Erythroblast (primary cell): Measurements from ENCODE around the gene SLC26A5.
"Not testable (repeated sequence)": the region's sequence is repeated elsewhere in the genome, so short reads cannot be mapped to it uniquely, and the experiment has no call there.

Source experiments
- DNase-seq, 2 experiments: peaks; one replicate each; lab custom pipeline; 2025; lab: John Stamatoyannopoulos, UW
- GATA1 ChIP-seq: IDR thresholded peaks from 2 replicates; pipeline ENCODE4 v1.6.1; 2011; ENCODE audit warnings: low read depth, mild to moderate bottlenecking, control low read depth, low read length, moderate library complexity
- POLR2A ChIP-seq: IDR thresholded peaks from 2 replicates; pipeline ENCODE4 v1.6.1; 2011; ENCODE audit warnings: mild to moderate bottlenecking, low read length

Gene SLC26A5

DNA sequence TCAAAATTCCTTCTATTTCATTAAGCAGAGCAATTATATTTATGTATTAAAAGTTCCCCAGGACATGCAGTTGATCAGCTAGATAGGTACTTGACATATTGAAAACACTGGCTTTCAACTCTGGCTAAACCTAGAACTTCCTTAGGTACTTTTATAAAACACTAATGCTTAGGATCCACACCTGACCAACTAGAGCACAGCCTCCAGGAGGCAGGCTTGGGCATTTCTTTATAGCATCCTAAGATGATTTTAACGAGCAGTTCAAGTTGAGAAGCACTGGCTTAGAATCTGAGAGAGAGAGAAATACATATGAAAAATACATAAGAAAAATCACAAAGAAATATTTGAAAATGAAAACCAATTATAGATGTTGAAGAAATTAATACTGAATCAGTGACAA, 20.8 kb downstream of the SLC26A5 start:
- TF ChIP-seq POLR2A (no peak), GATA1 (no peak)

DNA sequence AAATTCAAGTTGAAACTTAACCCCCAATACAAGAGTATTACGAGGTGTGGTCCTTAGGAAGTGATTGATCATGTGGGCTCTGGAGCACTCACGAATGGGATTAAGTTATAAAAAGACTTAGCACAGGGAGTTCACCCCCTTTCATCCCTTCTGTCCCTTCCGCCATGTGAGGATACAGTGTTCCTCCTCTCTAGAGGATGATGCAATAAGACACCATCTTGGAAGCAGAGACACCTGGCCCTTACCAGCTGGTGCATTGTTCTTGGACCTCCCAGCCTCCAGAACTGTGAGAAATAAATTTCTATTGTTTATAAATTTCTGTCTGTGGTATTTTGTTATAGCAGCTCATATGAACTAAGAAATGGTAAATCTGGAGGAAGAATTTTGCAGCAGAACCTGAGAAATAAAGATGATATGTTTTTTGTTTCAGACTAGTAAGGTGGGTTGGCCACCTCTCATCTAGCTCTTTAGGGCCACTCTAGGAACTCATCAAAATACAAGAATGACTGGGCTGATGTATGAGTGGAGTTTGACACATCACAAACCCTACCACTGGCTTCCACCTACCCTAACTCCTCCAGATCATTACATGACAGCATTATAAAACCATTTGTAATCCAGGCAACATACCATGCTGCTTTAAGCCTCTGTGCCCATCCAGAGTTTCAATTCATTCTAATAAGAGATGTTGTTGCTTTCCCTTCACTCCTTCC, 22.4 kb downstream of the SLC26A5 start:
- no peak for TF ChIP-seq GATA1
- TF ChIP-seq POLR2A, result no peak

More for the DNA sequence above, 20.8 kb downstream of the SLC26A5 start:
- no peak for DNase-seq

DNA sequence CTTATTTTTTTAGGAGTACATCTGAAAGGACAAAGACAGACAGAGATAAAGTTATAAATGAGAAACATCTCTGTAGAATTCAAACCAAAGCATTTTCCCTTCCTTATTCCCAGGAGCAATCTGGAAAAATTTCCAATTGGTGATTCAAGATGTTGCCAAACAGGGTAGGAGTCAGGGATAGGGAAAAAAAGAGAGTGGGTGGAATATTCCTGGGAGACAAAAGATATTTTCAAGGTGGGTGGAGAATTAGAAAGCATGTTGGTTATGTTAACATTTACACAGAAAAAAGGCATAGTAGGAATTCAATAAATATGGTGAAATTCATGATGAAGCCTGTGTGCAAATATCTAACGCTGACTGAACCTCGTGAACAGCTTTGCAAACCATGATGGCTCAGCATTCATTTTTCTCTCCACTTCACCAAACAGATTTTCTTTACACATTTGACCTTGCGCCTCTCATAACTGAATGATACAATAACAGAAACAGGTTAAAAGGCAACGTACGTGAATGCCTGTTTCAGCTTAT, 25.1 kb downstream of the SLC26A5 start:
- TF ChIP-seq GATA1 (no peak), POLR2A (no peak)
- DNase-seq, result no peak

More for the DNA sequence above, 22.4 kb downstream of the SLC26A5 start:
- DNase-seq, result no peak

DNA sequence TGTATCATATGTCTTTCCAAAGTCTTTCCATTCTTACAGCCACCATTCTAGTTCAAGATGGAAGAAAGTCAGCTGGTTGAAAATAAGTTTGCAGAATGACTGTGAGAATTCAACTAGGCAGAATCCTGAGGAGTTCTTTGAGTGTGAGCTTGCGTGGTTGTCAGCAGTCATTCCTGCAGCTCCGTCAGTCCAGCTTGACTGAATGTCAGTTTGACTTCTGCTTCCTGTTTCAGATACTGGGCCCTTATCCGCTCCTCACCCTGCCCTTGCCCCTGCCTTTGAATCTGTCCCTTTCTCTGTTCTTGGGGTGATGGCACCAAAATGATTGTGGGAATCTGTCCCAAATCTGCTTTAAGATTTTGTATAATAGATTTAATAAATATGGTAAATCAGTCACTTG, 27.8 kb downstream of the SLC26A5 start:
- TF ChIP-seq POLR2A, result no peak
- TF ChIP-seq GATA1, result no peak
- no peak for DNase-seq

DNA sequence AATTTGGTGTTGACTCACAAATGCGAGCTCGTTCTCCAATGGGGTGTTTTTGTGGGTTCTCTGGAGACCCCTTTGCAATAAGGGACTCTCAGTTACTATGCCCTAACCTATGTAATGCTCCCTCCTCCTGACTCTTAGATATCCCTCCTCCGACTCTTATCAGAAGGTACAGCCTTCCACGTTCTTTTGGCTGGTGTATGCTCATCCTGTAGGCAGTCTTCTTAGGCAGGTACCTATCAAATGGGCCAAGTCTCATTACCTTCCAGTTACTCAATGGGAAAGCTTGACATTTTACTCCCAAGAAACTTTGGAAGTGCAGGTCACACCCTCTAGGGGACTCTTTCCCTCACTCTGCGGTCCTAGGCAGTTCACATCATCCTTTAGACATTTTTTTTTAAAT, 32.6 kb downstream of the SLC26A5 start:
- DNase-seq, result no peak

DNA sequence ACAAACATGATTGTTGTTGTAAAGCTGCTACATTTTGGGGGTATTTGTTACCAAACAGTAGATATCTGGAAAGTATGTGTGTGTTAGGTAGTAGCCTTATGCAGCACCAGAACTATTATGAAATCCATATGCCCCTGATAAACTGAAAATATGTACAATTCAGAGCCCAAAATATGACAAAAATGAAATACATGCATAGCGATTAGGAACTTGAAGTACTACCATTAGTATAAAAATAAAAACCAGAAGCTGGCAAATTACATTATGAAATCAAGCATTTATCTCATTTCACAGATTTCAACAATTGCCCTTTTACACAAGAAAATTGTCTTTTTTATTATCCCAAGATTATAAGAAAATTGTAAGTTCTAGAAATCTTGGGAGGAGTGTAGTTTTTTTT, 33.9 kb downstream of the SLC26A5 start:
- no peak for DNase-seq
- TF ChIP-seq POLR2A, result no peak
- no peak for TF ChIP-seq GATA1

More for the DNA sequence above, 32.6 kb downstream of the SLC26A5 start:
- TF ChIP-seq GATA1 (no peak), POLR2A (no peak)

DNA sequence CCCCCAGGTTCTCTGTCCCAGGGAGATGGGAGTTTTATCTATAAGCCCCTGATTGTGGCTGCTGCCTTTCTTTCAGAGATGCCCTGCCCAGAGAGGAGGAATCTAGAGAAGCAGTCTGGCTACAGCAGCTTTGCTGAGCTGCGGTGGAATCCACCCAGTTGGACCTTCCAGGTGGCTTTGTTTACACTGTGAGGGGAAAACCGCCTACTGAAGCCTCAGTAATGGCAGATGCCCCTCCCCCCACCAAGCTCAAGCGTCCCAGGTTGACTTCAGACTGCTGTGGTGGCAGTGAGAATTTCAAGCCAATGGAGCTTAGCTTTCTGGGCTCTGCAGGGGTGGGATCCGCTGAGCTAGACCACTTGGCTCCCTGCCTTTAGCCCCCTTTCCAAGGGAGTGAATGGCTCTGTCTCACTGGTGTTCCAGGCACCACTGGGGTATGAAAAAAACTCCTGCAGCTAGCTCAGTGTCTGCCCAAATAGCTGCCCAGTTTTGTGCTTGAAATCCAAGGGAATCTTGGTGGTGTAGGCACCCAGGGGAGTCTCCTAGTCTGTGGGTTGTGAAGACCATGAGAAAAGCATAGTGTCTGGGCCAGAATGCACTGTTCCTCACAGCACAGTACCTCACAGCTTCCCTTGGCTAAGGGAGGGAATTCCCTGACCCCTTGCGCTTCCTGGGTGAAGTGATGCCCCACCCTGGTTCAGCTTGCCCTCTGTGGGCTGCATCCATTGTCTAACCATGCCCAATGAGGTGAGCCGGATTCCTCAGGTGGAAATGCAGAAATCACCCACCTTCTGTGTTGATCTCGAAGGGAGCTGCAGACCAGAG, 40.0 kb downstream of the SLC26A5 start:
- not testable (repeated sequence) for DNase-seq

DNA sequence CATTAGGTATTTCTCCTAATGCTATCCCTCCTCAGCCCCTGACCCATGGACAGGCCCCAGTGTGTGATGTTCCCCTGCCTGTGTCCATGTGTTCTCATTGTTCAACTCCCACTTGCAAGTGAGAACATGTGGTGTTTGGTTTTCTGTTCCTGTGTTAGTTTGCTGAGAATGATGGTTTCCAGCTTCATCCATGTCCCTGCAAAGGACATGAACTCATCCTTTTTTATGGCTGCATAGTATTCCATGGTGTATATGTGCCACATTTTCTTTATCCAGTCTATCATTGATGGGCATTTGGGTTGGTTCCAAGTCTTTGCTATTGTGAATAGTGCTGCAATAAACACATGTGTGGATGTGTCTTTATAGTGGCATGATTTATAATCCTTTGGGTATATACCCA, 46.3 kb downstream of the SLC26A5 start:
- DNase-seq, result not testable (repeated sequence)

DNA sequence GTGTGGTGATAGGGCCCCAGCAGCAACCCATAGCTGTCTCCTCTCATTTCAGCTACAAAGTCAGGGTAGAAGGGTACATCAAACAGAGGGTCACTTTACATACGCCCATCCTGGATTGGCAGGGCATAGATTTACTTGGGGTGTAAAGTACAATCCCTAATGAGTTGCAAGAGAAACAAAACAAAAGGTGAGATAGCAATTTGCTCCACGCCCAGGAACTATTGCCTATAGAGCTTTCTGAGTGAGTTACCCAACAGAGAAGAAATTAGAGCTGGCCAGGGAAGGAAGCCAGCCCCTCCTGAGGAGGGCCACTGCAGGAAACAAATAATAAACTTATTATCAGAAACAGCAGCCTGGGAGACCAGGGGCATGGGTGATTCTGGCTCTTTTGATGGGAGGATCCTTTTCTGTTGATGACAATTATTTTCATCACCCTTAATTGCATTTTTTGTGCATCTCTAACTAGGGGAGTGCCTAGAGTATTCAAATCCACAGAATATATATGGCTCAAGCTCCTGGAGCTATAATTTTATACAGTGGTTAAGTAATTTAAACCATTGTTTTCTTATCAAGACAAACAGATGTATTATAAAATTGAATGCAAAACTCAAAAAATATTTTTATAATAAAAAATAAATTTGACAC, 47.4 kb downstream of the SLC26A5 start:
- TF ChIP-seq GATA1 (no peak), POLR2A (no peak)
- no peak for DNase-seq

DNA sequence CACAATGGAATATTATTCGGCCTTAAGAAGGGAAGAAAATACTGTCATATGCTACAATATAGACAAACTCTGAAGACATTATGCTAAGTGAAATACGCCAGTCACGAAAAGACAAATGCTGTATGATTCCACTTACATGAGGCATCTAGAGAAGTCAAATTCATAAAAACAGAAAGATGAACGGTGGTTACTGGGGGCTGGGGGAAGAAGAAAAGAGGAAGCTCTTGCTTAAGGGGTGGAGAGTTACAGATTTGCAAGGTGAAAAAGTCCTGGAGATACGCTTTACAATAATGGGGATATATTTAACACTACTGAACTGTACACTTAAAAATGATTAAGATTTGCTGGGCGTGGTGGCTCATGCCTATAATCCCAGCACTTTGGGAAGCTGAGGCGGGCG, 49.5 kb downstream of the SLC26A5 start:
- no peak for TF ChIP-seq POLR2A
- no peak for DNase-seq

DNA sequence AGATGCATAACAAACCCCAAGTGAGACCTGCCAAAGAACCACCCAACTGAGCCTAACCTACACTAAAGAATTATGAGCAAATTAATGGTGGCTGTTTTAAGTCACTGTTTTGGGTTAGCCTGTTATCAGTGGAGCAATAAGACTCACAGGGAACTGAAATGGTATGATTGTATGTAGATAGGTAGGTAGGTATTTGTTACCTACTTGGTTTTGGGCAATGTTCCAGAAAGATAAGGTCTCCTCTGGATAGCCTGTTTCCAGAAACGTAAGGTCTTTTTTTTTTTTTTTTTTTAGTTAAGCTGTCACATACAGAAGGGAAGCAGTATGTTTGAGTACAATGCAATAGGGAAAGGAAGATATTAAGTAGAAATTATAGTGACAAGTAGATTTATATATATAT, 50.9 kb downstream of the SLC26A5 start:
- DNase-seq, result no peak
- TF ChIP-seq POLR2A, result no peak
- TF ChIP-seq GATA1, result no peak

DNA sequence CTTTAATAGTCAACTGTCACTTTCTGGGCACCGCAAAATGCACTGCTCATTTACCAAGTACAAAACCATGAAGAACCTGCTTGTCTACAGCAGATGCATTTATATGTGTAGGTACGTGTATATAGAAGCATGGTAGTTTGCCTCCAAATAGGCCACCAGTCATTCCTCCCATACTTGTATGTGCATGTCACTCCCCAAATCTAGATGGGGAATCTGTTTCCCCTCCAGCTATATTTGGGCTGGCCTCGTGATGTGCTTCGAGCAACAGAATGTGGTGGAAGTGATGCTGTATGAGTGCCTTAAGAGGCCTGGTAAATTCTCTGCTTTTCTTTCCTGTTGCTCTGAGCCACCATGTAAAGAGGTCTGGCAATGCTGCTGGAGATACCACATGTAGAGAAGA, 51.4 kb downstream of the SLC26A5 start:
- no peak for TF ChIP-seq POLR2A
- TF ChIP-seq GATA1, result no peak

DNA sequence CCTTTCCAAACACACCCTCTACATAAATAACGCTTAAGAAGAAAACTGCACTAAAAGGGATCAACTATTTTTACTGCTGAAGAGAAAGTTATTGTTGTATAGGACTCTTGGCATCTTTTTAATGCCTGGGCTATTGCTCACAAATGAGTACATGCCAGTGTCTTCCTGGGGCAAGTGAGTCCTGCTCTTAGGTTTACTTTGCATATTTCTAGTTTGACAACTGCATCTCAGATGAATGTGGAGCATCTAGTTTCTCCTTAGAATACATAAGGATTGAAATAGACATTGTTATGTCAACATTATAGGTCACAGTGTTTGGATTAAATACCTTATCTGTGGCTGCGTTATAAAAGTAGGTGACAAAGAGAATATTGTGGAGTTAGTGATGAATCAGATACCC, 54.0 kb downstream of the SLC26A5 start:
- no peak for DNase-seq
- no peak for TF ChIP-seq GATA1
- no peak for TF ChIP-seq POLR2A

More for the DNA sequence above, 51.4 kb downstream of the SLC26A5 start:
- DNase-seq, result no peak

DNA sequence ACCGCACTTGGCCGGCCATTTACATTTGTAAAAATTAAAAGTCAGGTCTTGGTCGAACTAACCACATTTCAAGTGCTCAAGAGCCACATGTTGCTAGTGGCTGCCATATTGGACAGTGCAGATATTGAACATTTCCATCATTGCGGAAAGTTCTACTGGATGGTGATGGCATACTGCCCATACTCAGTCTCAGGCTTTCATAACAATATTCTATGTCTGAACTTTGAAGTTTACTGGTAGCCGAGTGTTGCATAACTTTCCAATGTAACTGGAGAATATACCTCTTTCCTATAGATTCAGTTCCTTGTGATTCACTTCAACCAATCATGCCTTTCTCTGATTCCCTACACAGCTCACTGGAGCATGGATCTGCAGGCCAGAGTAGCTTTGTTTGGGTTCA, 54.9 kb downstream of the SLC26A5 start:
- DNase-seq, result no peak
- TF ChIP-seq POLR2A (no peak), GATA1 (no peak)
